Brain microvascular endothelial cell (primary cell): Measurements from ENCODE around the gene CIRBP.

Source experiments
- DNase-seq: peaks from one replicate; pipeline ENCODE4 v3.0.0-alpha.2; 2020
- H3K27ac ChIP-seq: fragments of 250-450 bp; sonication (Bioruptor Pico); 2 replicates; pipeline ENCODE4 v1.5.1; 2020; ENCODE audit warnings: mild to moderate bottlenecking, moderate library complexity
- H3K27me3 ChIP-seq: fragments of 250-450 bp; sonication (Bioruptor Pico); replicated peaks from 2 replicates; pipeline ENCODE4 v1.5.1; 2020; ENCODE audit warnings: mild to moderate bottlenecking
- H3K36me3 ChIP-seq: fragments of 250-450 bp; sonication (Bioruptor Pico); replicated peaks from 2 replicates; pipeline ENCODE4 v1.5.1; 2020; ENCODE audit warnings: mild to moderate bottlenecking
- H3K4me3 ChIP-seq: 2 replicates; pipeline ENCODE4 v1.5.1; 2011; ENCODE audit warnings: low read depth, mild to moderate bottlenecking, control low read depth, low read length, moderate library complexity
- CTCF ChIP-seq: IDR thresholded peaks from 2 replicates; pipeline ENCODE4 v1.5.1; 2011; ENCODE audit warnings: low read depth, mild to moderate bottlenecking, moderate library complexity, low read length, control low read depth, inconsistent platforms; ENCODE audit errors: missing control alignments
- in situ Hi-C: cut with HindIII; loops from 2 replicates; pipeline ENCODE4 v1.10.0; 2017; ENCODE audit warnings: low sequenced_read_pairs, low pct_ligation_motif_present

Gene CIRBP

GRCh38 chr19:1295169-1296012 is 26.3 kb downstream of the CIRBP start:
- Histone ChIP-seq H3K4me3 (no peak overlapping the region), H3K36me3 (no peaks in the 10 kb centered on the region), H3K27me3 (peaks cover 5% of the 10 kb centered on the region), H3K27ac (no peak overlapping the region)
- DNase-seq: no peak
- in situ Hi-C loops: no loop called here
- no peak for TF ChIP-seq CTCF

- Histone ChIP-seq H3K4me3 (no peak overlapping the region), H3K27me3 (peaks cover 3% of the 10 kb centered on the region), H3K36me3 (no peaks in the 10 kb centered on the region), H3K27ac (no peak overlapping the region)
- no peak for TF ChIP-seq CTCF
- no peak for DNase-seq
- in situ Hi-C loops: no loop called here
Measured at GRCh38 chr19:1296078-1296477, 26.9 kb downstream of the CIRBP start.

- peaks cover 3% of the 10 kb centered on the region for H3K27me3 ChIP-seq
- no peak overlapping the region for H3K4me3 ChIP-seq
- TF ChIP-seq CTCF: no peak
- no peak for DNase-seq
- in situ Hi-C loops: no loop called here
- no peak overlapping the region for H3K27ac ChIP-seq
- H3K36me3 ChIP-seq: no peaks in the 10 kb centered on the region
Measured at GRCh38 chr19:1296575-1297271, 27.6 kb downstream of the CIRBP start.

- DNase-seq: no peak
- TF ChIP-seq CTCF: no peak
- H3K36me3 ChIP-seq: no peaks in the 10 kb centered on the region
- peaks cover 12% of the 10 kb centered on the region for H3K27me3 ChIP-seq
- in situ Hi-C loops: no loop called here
- H3K4me3 ChIP-seq: no peak overlapping the region
- no peak overlapping the region for H3K27ac ChIP-seq
Measured at GRCh38 chr19:1298235-1298634, 29.1 kb downstream of the CIRBP start.

GRCh38 chr19:1299801-1300200 is 30.7 kb downstream of the CIRBP start:
- Histone ChIP-seq H3K4me3 (no peak overlapping the region), H3K27ac (no peak overlapping the region), H3K27me3 (peaks cover 11% of the 10 kb centered on the region), H3K36me3 (no peaks in the 10 kb centered on the region)
- DNase-seq: no peak
- no peak for TF ChIP-seq CTCF
- in situ Hi-C loops: no loop called here
